Measurements from ENCODE around the gene SELENOM. TPM values are rescaled to one million over a fixed set of nuclear protein-coding genes. Genes with fewer than 3 reads are reported as not detected.
"Not testable (repeated sequence)": the region's sequence is repeated elsewhere in the genome, so short reads cannot be mapped to it uniquely, and the experiment has no call there.

SELENOM gene
- total and polyA plus RNA-seq, 2 of the 8 experiments (the other 6 are each of a cell fraction or from before 2014, with no cell fraction given), result 22.7 to 40.0 TPM

DNA sequence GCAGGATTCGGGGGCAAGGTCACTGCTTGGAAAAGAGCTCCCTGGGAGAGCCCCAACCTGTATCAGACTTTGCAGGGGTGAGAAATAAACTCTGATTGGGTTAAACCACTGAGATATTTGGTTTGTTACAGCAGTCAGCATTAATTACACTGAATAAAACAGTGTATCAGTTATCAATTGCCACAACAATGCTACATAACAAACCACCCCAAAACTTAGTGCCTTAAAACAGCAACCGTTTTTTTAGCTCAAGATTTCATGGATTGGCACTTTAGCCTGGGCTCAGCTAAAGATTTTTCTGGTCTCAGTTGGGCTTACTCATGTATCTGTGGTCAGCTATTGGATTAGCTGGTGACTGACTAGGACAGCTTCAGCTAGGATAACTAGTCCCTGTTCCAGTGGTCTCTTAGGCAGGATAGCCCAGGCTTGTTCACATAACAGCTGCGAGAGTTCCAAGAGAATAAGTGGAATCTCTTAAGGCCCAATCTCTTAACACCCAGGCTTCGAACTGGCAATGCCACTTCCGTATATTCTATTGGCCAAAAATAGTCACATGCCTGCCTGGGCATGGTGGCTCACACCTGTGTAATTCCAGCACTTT is 33.7 kb downstream of the SELENOM start:
- H3K18ac ChIP-seq (ENCODE audit: extremely low read depth, low read length); H3K27ac ChIP-seq (ENCODE audit: low read depth, low read length); H3K4me2 ChIP-seq (ENCODE audit: insufficient read depth in 1 of 2, low read depth in 2 of 2, low read length in 2 of 2); H3K27me3 ChIP-seq (replicated peaks in 1 of 4; ENCODE audit: control insufficient read depth in 3 of 4, extremely low read depth in 1 of 4, insufficient read depth in 3 of 4, low read length in 3 of 4); H3K23ac ChIP-seq (ENCODE audit: insufficient read length); H2BK20ac ChIP-seq (ENCODE audit: low read length); H2BK15ac ChIP-seq (ENCODE audit: low read length); H3K36me3 ChIP-seq (ENCODE audit: control insufficient read depth in 2 of 4, insufficient read depth in 4 of 4, low read length in 3 of 4); H4K20me1 ChIP-seq (replicated peaks in 1 of 2; ENCODE audit: control insufficient read depth in 1 of 2, insufficient read depth in 2 of 2, low read length in 2 of 2); H2AFZ ChIP-seq (ENCODE audit: low read length); H4K8ac ChIP-seq (ENCODE audit: extremely low read depth, insufficient read depth, low read length); FAIRE-seq; H2AK5ac ChIP-seq (ENCODE audit: low read depth, low read length); H3K14ac ChIP-seq (ENCODE audit: insufficient read length); H2BK12ac ChIP-seq (ENCODE audit: low read depth, low read length); H2BK5ac ChIP-seq (ENCODE audit: low read depth, low read length); H3K4ac ChIP-seq (replicated peaks; ENCODE audit: insufficient read length, low read depth, low read length); H3K79me1 ChIP-seq (ENCODE audit: low read depth, low read length); H3K56ac ChIP-seq (replicated peaks; ENCODE audit: insufficient read length, low read depth, low read length); H3K4me1 ChIP-seq (replicated peaks in 1 of 4; ENCODE audit: control insufficient read depth in 3 of 4, insufficient read depth in 4 of 4, low read length in 3 of 4); H4K91ac ChIP-seq (replicated peaks; ENCODE audit: insufficient read length, low read length); H3K79me2 ChIP-seq (ENCODE audit: control insufficient read depth in 1 of 2, insufficient read depth in 2 of 2, low read length in 2 of 2); H3K9me3 ChIP-seq (ENCODE audit: insufficient read depth in 2 of 2, low read depth in 1 of 2, low read length in 1 of 2); H3K9ac ChIP-seq (replicated peaks in 1 of 4; ENCODE audit: extremely low read depth in 1 of 4, low read depth in 3 of 4, low read length in 3 of 4); H3K4me3 ChIP-seq (ENCODE audit: extremely low read depth in 1 of 4, insufficient read depth in 2 of 4, low read depth in 3 of 4, low read length in 4 of 4); H3K23me2 ChIP-seq (ENCODE audit: low read depth, low read length); DNase-seq (ENCODE audit: low read depth in 1 of 2, low spot score in 2 of 2); H4K5ac ChIP-seq (ENCODE audit: insufficient read length, low read depth, low read length); H2BK120ac ChIP-seq (replicated peaks; ENCODE audit: low read depth, low read length): not testable (repeated sequence)
- POLR2A ChIA-PET (ENCODE audit: partially characterized antibody), result interaction anchor here (0.8 to 3.4 kb wide), 3 partner anchors 9 to 105 kb away, joined by 3 to 10 read pairs (median 3); partner anchors contain the start of genes MORC2 and TUG1
- 82% methylated on average over 5 of the region's 5 CpGs; no CpG with 5 or more reads in 1 of the 2 experiments for WGBS, 2 experiments (ENCODE audit: extremely low coverage in 1 of 2, insufficient coverage in 1 of 2, insufficient read length in 1 of 2, insufficient replicate concordance in 2 of 2, low coverage in 1 of 2, low lambda C conversion rate in 2 of 2, missing lambda C conversion rate in 1 of 2)
- CTCF ChIA-PET (ENCODE audit: partially characterized antibody), result interaction anchor here (2.1 to 2.8 kb wide), 2 partner anchors 9 to 15 kb away, joined by 7 to 9 read pairs; no protein-coding TSS in a partner anchor

GRCh38 chr22:31073125-31073524 is 34.2 kb downstream of the SELENOM start:
- H2BK12ac ChIP-seq (ENCODE audit: low read depth, low read length); H3K4ac ChIP-seq (replicated peaks; ENCODE audit: insufficient read length, low read depth, low read length); H2AK5ac ChIP-seq (ENCODE audit: low read depth, low read length); H3K79me1 ChIP-seq (ENCODE audit: low read depth, low read length); H3K4me2 ChIP-seq (ENCODE audit: insufficient read depth in 1 of 2, low read depth in 2 of 2, low read length in 2 of 2); H4K8ac ChIP-seq (ENCODE audit: extremely low read depth, insufficient read depth, low read length); H3K14ac ChIP-seq (ENCODE audit: insufficient read length); H2BK20ac ChIP-seq (ENCODE audit: low read length); H2BK120ac ChIP-seq (replicated peaks; ENCODE audit: low read depth, low read length); H4K5ac ChIP-seq (ENCODE audit: insufficient read length, low read depth, low read length); H3K56ac ChIP-seq (replicated peaks; ENCODE audit: insufficient read length, low read depth, low read length); H2AFZ ChIP-seq (ENCODE audit: low read length); H3K4me1 ChIP-seq (replicated peaks in 1 of 4; ENCODE audit: control insufficient read depth in 3 of 4, insufficient read depth in 4 of 4, low read length in 3 of 4); H3K18ac ChIP-seq (ENCODE audit: extremely low read depth, low read length); H4K20me1 ChIP-seq (replicated peaks in 1 of 2; ENCODE audit: control insufficient read depth in 1 of 2, insufficient read depth in 2 of 2, low read length in 2 of 2); H3K79me2 ChIP-seq (ENCODE audit: control insufficient read depth in 1 of 2, insufficient read depth in 2 of 2, low read length in 2 of 2); H3K27ac ChIP-seq (ENCODE audit: low read depth, low read length); H4K91ac ChIP-seq (replicated peaks; ENCODE audit: insufficient read length, low read length); H2BK5ac ChIP-seq (ENCODE audit: low read depth, low read length); H3K4me3 ChIP-seq (ENCODE audit: extremely low read depth in 1 of 4, insufficient read depth in 2 of 4, low read depth in 3 of 4, low read length in 4 of 4); H3K23ac ChIP-seq (ENCODE audit: insufficient read length); DNase-seq (ENCODE audit: low read depth in 1 of 2, low spot score in 2 of 2); H2BK15ac ChIP-seq (ENCODE audit: low read length); H3K27me3 ChIP-seq (replicated peaks in 1 of 4; ENCODE audit: control insufficient read depth in 3 of 4, extremely low read depth in 1 of 4, insufficient read depth in 3 of 4, low read length in 3 of 4); H3K9ac ChIP-seq (replicated peaks in 1 of 4; ENCODE audit: extremely low read depth in 1 of 4, low read depth in 3 of 4, low read length in 3 of 4); H3K36me3 ChIP-seq (ENCODE audit: control insufficient read depth in 2 of 4, insufficient read depth in 4 of 4, low read length in 3 of 4); FAIRE-seq; H3K9me3 ChIP-seq (ENCODE audit: insufficient read depth in 2 of 2, low read depth in 1 of 2, low read length in 1 of 2); H3K23me2 ChIP-seq (ENCODE audit: low read depth, low read length): not testable (repeated sequence)
- POLR2A ChIA-PET (ENCODE audit: partially characterized antibody), result interaction anchor here (0.8 to 3.4 kb wide), 2 partner anchors 11 to 104 kb away, joined by 3 to 10 read pairs; partner anchors contain the start of genes MORC2 and TUG1
- CTCF ChIA-PET (ENCODE audit: partially characterized antibody), result interaction anchor here (0.5 to 2.8 kb wide), 3 partner anchors 9 to 153 kb away, joined by 4 to 9 read pairs (median 7); no protein-coding TSS in a partner anchor
- 93% methylated on average over 9 of the region's 9 CpGs; no CpG with 5 or more reads in 1 of the 2 experiments for WGBS, 2 experiments (ENCODE audit: extremely low coverage in 1 of 2, insufficient coverage in 1 of 2, insufficient read length in 1 of 2, insufficient replicate concordance in 2 of 2, low coverage in 1 of 2, low lambda C conversion rate in 2 of 2, missing lambda C conversion rate in 1 of 2)
